Naive B cell (primary cell): Measurements from ENCODE around the gene NFRKB. TPM values are rescaled to one million over a fixed set of nuclear protein-coding genes. Genes with fewer than 3 reads are reported as not detected.
A peak's percentile ranks its signal among the peaks of the same experiment; 100 is the strongest.
"Not testable (repeated sequence)": the region's sequence is repeated elsewhere in the genome, so short reads cannot be mapped to it uniquely, and the experiment has no call there.

Experiments
- ATAC-seq, 2 donors: fragments of 150-1000 bp; cut with Tn5 transposase; 2 replicates each; pipeline ENCODE4 v1.10.0; 2021; ENCODE audit warnings: low read depth in 2 of 2, mild to moderate bottlenecking in 2 of 2, moderate library complexity in 2 of 2
- DNase-seq: peaks from one replicate; pipeline ENCODE4 v3.0.0; 2022
- H3K27ac Mint-ChIP-seq, 6 donors: one replicate each; pipeline ENCODE4 v1.8.0; 2020 to 2022; ENCODE audit warnings: mild to moderate bottlenecking in 6 of 6, mixed read lengths in 6 of 6, moderate library complexity in 5 of 6, inconsistent platforms in 2 of 6
- H3K27me3 Mint-ChIP-seq, 3 donors: one replicate each; pipeline ENCODE4 v1.8.0; 2021 to 2022; ENCODE audit warnings: mixed read lengths in 3 of 3, mild to moderate bottlenecking in 1 of 3
- H3K36me3 Mint-ChIP-seq, 2 donors: one replicate each; pipeline ENCODE4 v1.8.0; 2020 to 2022; ENCODE audit warnings: mixed read lengths in 2 of 2, inconsistent platforms in 1 of 2, mild to moderate bottlenecking in 1 of 2
- H3K4me1 Mint-ChIP-seq, 3 donors: one replicate each; pipeline ENCODE4 v1.8.0; 2020 to 2022; ENCODE audit warnings: mixed read lengths in 3 of 3, inconsistent platforms in 1 of 3, mild to moderate bottlenecking in 1 of 3, moderate library complexity in 1 of 3
- H3K4me3 Mint-ChIP-seq, 8 donors: one replicate each; pipeline ENCODE4 v1.8.0; 2020 to 2022; ENCODE audit warnings: mild to moderate bottlenecking in 8 of 8, mixed read lengths in 8 of 8, moderate library complexity in 8 of 8, inconsistent platforms in 2 of 8
- H3K9me3 Mint-ChIP-seq, 7 donors: one replicate each; pipeline ENCODE4 v1.8.0; 2020 to 2022; ENCODE audit warnings: mixed read lengths in 7 of 7, mild to moderate bottlenecking in 5 of 7, inconsistent platforms in 2 of 7, moderate library complexity in 1 of 7
- polyA plus RNA-seq, 6 donors: library from polyadenylated mRNA; unstranded; fragments of 300-500 nt; fragmentation: Illumina TruSeq; gene quantifications; one replicate each; pipeline ENCODE4 v1.2.3, GENCODE V29; 2021; ENCODE audit warnings: low read depth in 6 of 6

NFRKB gene
- polyA plus RNA-seq, 6 donors from 2014 or later = 4.7 to 18.1 (median 12.7) TPM

GRCh38 chr11:129847361-129847760, 48.0 kb downstream of the NFRKB start:
- ATAC-seq, H3K27me3 Mint-ChIP-seq, H3K36me3 Mint-ChIP-seq, H3K27ac Mint-ChIP-seq, DNase-seq, H3K9me3 Mint-ChIP-seq, H3K4me1 Mint-ChIP-seq, H3K4me3 Mint-ChIP-seq: not testable (repeated sequence)

GRCh38 chr11:129846508-129847335, 48.7 kb downstream of the NFRKB start:
- Mint-ChIP-seq H3K27ac (peak overlapping the region in 2 of 6 donors; percentile 21 to 93), H3K4me1 (peaks cover 0 to 6% (median 5%) of the 10 kb centered on the region in 3 donors), H3K4me3 (no peak overlapping the region), H3K27me3 (peaks cover 0 to 9% (median 8%) of the 10 kb centered on the region in 3 donors), H3K9me3 (peaks cover 0 to 1% (median 0%) of the 10 kb centered on the region in 7 donors), H3K36me3 (no peaks in the 10 kb centered on the region)
- no peak for DNase-seq
- ATAC-seq = no peak

Other genes starting within 250 kb of the NFRKB start
- gene TMEM45B, start 79.7 kb downstream of the NFRKB start, polyA plus RNA-seq = under 1 TPM in 1 of 6 donors, not detected in 5; 0.12 TPM
- 1 to 10 TPM in 5 of 6 donors, not detected in 1; 2.2 to 4.5 (median 3.4) TPM for gene PRDM10, start 107.3 kb upstream of the NFRKB start, polyA plus RNA-seq
- 100 to 1,000 TPM; 289 to 343 (median 310) TPM for gene APLP2, start 174.3 kb upstream of the NFRKB start, polyA plus RNA-seq